ENCODE measurements around the gene ME2. TPM values are rescaled to one million over a fixed set of nuclear protein-coding genes. Genes with fewer than 3 reads are reported as not detected.

The ME2 gene
- total RNA-seq, 1 experiment from 2014 or later = 49.4 TPM

- H3K9ac ChIP-seq (ENCODE audit: extremely low read depth, insufficient read length, low read length) = no peak overlapping the region
- Mint-ChIP-seq H3K4me1 (peaks cover 9 to 10% of the 10 kb centered on the region in 2 experiments), H3K4me3 (no peak overlapping the region), H3K9me3 (no peaks in the 10 kb centered on the region), H3K36me3 (ENCODE audit: insufficient read depth in 1 of 3, low read depth in 3 of 3) (no peaks in the 10 kb centered on the region), H3K27ac (no peak overlapping the region), H3K27me3 (ENCODE audit: low read depth) (no peaks in the 10 kb centered on the region; the same call in 1 of the 2 replicates)
- H2BK120ac ChIP-seq (ENCODE audit: low read depth, low read length, poor library complexity, severe bottlenecking) = no peak overlapping the region
- H3K23me2 ChIP-seq (ENCODE audit: insufficient read length, low read depth, low read length, poor library complexity, severe bottlenecking) = no peaks in the 10 kb centered on the region
- no peak overlapping the region for H4K91ac ChIP-seq (ENCODE audit: insufficient read length, low read depth, low read length)
- H3K23ac ChIP-seq (ENCODE audit: insufficient read length, low read depth, low read length) = no peak overlapping the region
- H2AK5ac ChIP-seq (ENCODE audit: insufficient read length, low read length) = no peak overlapping the region
- no peak overlapping the region for H2AFZ ChIP-seq (ENCODE audit: low read length)
- no CpG with 5 or more reads among the region's 5 CpGs for WGBS (ENCODE audit: extremely low coverage, insufficient read length, low lambda C conversion rate)
- H3K79me1 ChIP-seq (ENCODE audit: insufficient read depth, low read depth, low read length, poor library complexity, severe bottlenecking) = no peaks in the 10 kb centered on the region
- H4K5ac ChIP-seq (ENCODE audit: insufficient read length, low read depth, low read length) = no peak overlapping the region
- H4K20me1 ChIP-seq (ENCODE audit: control insufficient read depth, insufficient read depth, insufficient read length) = no peaks in the 10 kb centered on the region
- H3K79me2 ChIP-seq (ENCODE audit: insufficient read depth, low read length) = no peaks in the 10 kb centered on the region
- H3K4me1 ChIP-seq (ENCODE audit: insufficient read depth, low read length) = no peaks in the 10 kb centered on the region; the same call in 1 of the 2 replicates
- TF ChIP-seq, protein P1, sequence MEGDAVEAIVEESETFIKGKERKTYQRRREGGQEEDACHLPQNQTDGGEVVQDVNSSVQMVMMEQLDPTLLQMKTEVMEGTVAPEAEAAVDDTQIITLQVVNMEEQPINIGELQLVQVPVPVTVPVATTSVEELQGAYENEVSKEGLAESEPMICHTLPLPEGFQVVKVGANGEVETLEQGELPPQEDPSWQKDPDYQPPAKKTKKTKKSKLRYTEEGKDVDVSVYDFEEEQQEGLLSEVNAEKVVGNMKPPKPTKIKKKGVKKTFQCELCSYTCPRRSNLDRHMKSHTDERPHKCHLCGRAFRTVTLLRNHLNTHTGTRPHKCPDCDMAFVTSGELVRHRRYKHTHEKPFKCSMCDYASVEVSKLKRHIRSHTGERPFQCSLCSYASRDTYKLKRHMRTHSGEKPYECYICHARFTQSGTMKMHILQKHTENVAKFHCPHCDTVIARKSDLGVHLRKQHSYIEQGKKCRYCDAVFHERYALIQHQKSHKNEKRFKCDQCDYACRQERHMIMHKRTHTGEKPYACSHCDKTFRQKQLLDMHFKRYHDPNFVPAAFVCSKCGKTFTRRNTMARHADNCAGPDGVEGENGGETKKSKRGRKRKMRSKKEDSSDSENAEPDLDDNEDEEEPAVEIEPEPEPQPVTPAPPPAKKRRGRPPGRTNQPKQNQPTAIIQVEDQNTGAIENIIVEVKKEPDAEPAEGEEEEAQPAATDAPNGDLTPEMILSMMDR (conservative IDR thresholded peaks at IDR 0.05) = no peak
- no peak overlapping the region for H3T11ph ChIP-seq (ENCODE audit: low read length)
- no peaks in the 10 kb centered on the region for H3K27me3 ChIP-seq (ENCODE audit: insufficient read depth, low read length)
- no peak overlapping the region for H2BK20ac ChIP-seq (ENCODE audit: low read depth, low read length, poor library complexity, severe bottlenecking)
- no peak overlapping the region for H2BK5ac ChIP-seq (ENCODE audit: insufficient read length, low read length)
- H3K14ac ChIP-seq (ENCODE audit: insufficient read depth, low read length) = no peak overlapping the region
- no peak overlapping the region for H4K8ac ChIP-seq (replicated peaks; ENCODE audit: insufficient read length, low read depth, low read length)
- H3K9me3 ChIP-seq (ENCODE audit: control insufficient read depth, low read depth, low read length) = no peaks in the 10 kb centered on the region
- H3K4ac ChIP-seq (ENCODE audit: low read depth, low read length) = no peak overlapping the region
- H3K27ac ChIP-seq (ENCODE audit: insufficient read length, low read depth, low read length) = no peak overlapping the region
- H3K56ac ChIP-seq (ENCODE audit: insufficient read length, low read depth, low read length) = no peak overlapping the region
- H2BK12ac ChIP-seq (ENCODE audit: insufficient read length, low read depth, low read length) = no peak overlapping the region
- no peak overlapping the region for H3K4me2 ChIP-seq (ENCODE audit: insufficient read depth, insufficient read length, low read length)
- no peak overlapping the region for H3K18ac ChIP-seq (ENCODE audit: insufficient read length, low read depth, low read length)
- DNase-seq = no peak
- H2BK15ac ChIP-seq (ENCODE audit: low read depth, low read length) = no peak overlapping the region
Measured at GRCh38 chr18:50850307-50851065, 28.4 kb upstream of the ME2 start.

Data from H9 (cell line).